Activated T-helper 17 cell treated with anti-CD3 and anti-CD28 coated beads, Interleukin-2, amount 50 U/mL, for 72 hours (primary cell): ENCODE results near the gene ZSCAN26. TPM values are rescaled to one million over a fixed set of nuclear protein-coding genes. Genes with fewer than 3 reads are reported as not detected.
A peak's percentile ranks its signal among the peaks of the same experiment; 100 is the strongest.

Experiments
- ATAC-seq: fragments of 150-1000 bp; cut with Tn5 transposase; replicated peaks from 2 replicates; pipeline ENCODE4 v1.10.0; 2021; ENCODE audit warnings: mild to moderate bottlenecking, moderate library complexity
- H3K27ac Mint-ChIP-seq: one replicate; pipeline ENCODE4 v1.8.0; 2022; ENCODE audit warnings: mixed read lengths
- H3K27me3 Mint-ChIP-seq: one replicate; pipeline ENCODE4 v1.8.0; 2022; ENCODE audit warnings: mixed read lengths
- H3K36me3 Mint-ChIP-seq: one replicate; pipeline ENCODE4 v1.8.0; 2022; ENCODE audit warnings: low read depth, mild to moderate bottlenecking, mixed read lengths
- H3K4me1 Mint-ChIP-seq: one replicate; pipeline ENCODE4 v1.8.0; 2022; ENCODE audit warnings: mixed read lengths
- H3K4me3 Mint-ChIP-seq: one replicate; pipeline ENCODE4 v1.8.0; 2022; ENCODE audit warnings: mild to moderate bottlenecking, mixed read lengths
- H3K9me3 Mint-ChIP-seq: one replicate; pipeline ENCODE4 v1.8.0; 2022; ENCODE audit warnings: mixed read lengths
- total RNA-seq, 2 donors: library from RNA; stranded (reverse); gene quantifications; one replicate each; pipeline ENCODE4 v1.2.3, GENCODE V29; 2022

ZSCAN26 gene
- total RNA-seq, 2 donors from 2014 or later: 3.3 to 4.3 TPM

DNA sequence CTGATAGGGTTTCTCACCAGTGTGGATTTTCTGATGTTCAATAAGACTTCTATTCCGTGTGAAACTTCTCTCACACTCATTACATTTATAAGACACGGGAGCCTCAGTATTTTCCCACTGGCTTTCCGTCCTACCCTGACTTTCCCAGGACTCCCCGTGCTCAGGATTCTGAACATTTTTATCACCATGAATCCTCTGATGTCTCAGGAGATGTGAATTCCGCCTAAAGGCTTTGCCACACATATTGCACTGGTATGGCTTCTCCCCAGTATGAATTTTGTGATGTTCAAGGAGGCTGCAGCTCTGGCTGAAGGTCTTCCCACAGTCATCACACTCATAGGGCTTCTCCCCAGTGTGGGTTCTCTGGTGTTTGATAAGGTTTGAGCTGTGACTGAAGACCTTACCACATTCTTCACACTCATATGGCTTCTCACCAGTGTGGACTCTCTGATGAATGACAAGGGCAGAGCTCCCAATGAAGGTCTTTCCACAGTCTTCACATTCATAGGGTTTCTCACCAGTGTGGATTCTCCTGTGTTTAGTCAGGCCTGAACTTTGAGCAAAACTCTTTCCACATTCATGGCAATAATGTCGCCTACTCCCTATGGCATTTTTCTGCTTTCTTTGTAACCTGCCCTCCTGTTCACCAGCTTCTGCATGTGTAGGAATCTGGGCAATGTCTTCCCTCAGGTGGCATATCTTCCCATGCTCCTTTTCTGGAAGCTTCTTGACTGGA, 21.6 kb upstream of the ZSCAN26 start:
- Mint-ChIP-seq H3K27ac (peak overlapping the region; percentile 9), H3K9me3 (no peaks in the 10 kb centered on the region), H3K4me3 (no peak overlapping the region), H3K4me1 (peaks cover 2% of the 10 kb centered on the region), H3K36me3 (peaks cover 54% of the 10 kb centered on the region), H3K27me3 (no peaks in the 10 kb centered on the region)
- ATAC-seq: no peak

DNA sequence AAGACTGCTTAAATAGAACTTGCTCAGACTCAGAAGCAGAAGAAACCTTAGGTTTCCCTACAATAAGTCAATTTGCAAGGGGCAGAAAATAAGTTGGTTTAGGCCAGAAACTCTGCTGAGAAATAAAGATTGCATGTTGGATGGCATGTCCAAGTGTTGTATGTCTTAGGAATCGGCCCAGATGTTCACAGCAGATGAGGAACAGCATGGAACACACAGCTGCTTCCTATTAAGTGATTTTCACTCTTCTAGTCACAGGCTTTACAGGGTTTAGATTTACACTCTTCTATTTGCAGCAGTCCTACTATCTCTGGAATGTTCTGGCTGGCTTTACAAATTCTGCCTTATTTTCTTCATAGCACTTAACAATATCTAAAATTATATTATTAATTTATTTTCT, 18.0 kb upstream of the ZSCAN26 start:
- Mint-ChIP-seq H3K4me3 (no peak overlapping the region), H3K27me3 (no peaks in the 10 kb centered on the region), H3K36me3 (peaks cover 48% of the 10 kb centered on the region), H3K4me1 (peaks cover 16% of the 10 kb centered on the region), H3K9me3 (no peaks in the 10 kb centered on the region), H3K27ac (no peak overlapping the region)
- no peak for ATAC-seq

DNA sequence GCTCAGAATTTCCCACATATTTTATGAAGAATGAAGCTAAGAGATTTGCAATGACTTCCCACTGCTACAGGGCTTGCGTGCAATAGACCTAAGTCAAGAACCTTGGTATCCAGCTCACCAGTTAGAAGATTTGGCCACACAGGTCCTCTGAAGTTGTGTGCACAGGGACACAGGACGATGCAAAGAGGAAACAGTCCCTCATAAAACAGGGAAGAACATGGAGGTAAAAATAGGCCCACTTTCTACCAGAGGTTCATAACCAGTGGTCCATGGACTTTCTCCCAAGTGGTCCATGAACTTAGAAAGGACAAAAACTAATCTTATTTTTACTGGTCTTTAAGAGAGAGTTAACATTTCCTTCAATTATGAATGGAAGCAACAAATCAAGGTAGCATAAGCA, 16.2 kb upstream of the ZSCAN26 start:
- H3K9me3 Mint-ChIP-seq: no peaks in the 10 kb centered on the region
- H3K4me3 Mint-ChIP-seq: peak overlapping the region; percentile 99
- peaks cover 30% of the 10 kb centered on the region for H3K36me3 Mint-ChIP-seq
- peaks cover 16% of the 10 kb centered on the region for H3K4me1 Mint-ChIP-seq
- no peak for ATAC-seq
- no peaks in the 10 kb centered on the region for H3K27me3 Mint-ChIP-seq
- H3K27ac Mint-ChIP-seq: no peak overlapping the region

DNA sequence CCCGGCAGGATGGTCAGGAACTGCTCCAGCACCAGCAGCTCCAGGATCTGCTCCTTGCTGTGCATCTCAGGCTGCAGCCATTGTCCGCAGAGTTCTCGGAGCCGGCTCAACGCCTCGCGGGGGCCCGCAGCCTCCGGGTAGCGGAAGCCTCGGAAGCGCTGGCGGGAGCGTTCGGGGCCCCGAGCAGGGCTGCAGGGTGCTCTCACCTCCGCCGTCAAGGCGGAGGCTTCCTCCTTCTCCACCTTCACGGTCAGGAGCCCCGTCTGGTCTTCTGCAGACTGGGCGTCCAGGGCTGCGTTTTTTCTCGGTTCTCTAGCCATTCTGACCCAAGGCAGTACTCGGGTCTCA, 15.3 kb upstream of the ZSCAN26 start:
- Mint-ChIP-seq H3K27ac (peak overlapping the region; percentile 93), H3K9me3 (no peaks in the 10 kb centered on the region), H3K4me3 (peak overlapping the region; percentile 99), H3K4me1 (peaks cover 16% of the 10 kb centered on the region), H3K36me3 (peaks cover 21% of the 10 kb centered on the region), H3K27me3 (no peaks in the 10 kb centered on the region)
- peak; percentile 81 for ATAC-seq

DNA sequence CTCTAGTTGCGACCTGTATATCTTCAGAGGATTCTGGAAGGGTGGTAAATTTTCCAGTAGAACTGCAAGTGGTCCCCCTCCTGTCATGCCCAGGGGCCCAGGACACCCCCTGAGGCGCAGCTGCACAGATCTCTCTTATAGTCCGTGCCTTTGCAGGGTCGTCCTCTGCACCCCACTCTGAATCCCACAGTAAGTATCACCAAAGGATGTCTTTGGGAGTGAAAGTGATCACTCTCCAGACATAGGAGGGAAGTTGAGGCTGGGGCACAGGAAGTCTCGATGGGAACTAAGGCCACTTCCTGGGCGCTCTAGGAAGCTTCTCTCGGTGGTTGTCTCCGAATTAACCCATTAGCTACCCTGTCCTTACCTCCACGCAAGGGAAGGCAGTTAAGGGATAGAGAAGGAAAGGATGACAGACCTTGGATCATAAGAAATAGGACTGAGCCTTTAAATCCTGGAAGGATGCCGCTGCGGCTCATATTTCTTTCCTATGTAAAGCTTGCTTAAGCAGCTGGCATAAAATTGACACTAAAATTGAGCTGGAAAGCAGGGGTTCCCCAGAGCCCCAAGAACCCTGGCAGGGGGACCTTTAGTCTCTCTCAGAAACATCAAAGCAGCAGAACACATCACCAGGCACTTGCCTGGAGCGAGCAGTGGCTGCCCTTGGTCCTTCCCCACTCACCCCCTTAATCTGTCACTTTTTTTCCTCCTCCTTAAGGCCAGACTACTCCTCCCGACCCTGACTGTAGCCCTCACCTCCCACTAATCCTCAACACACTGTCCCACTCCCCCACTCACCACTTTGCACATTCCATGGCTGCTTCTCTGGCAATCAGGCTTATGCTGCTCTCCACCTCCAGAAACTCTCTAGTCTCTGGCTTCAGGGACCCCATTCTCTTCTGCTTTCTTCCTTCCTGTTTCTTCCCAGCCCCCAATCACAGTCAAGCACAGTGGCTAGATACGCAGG, 14.7 kb upstream of the ZSCAN26 start, which contains the start of gene ZKSCAN4:
ZKSCAN4 (minus strand) TSS at position 261 of the 967 bp plus-strand sequence. CDS start 289 bp downstream, outside the sequence.
- ATAC-seq: peak; percentile 81
- peaks cover 14% of the 10 kb centered on the region for H3K36me3 Mint-ChIP-seq
- H3K4me1 Mint-ChIP-seq: peaks cover 16% of the 10 kb centered on the region
- no peaks in the 10 kb centered on the region for H3K9me3 Mint-ChIP-seq
- H3K4me3 Mint-ChIP-seq: peak within 1 kb of the TSS; percentile 99
- H3K27ac Mint-ChIP-seq: peak within 1 kb of the TSS; percentile 93
- no peaks in the 10 kb centered on the region for H3K27me3 Mint-ChIP-seq

DNA sequence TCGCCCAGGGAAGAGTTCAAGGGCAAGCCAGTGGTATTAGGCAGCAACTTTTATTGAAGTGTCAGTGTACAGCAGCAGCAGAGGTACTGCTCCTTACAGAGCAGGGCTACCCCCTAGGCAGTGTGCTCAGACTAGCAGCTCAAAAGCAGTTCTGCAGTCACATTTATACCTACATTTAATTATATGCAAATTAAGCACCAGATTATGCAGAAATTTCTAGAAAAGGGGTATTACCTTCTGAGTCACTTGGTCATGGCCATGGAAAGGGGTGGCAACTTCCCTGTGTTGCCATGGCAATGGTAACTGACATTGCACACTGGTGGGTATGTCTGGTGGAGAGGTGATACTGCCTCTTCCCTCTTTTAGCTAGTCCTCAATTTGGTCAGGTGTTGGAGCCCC, 12.8 kb upstream of the ZSCAN26 start:
- no peaks in the 10 kb centered on the region for H3K36me3 Mint-ChIP-seq
- ATAC-seq: peak; percentile 41
- H3K9me3 Mint-ChIP-seq: peaks cover 4% of the 10 kb centered on the region
- peaks cover 4% of the 10 kb centered on the region for H3K27me3 Mint-ChIP-seq
- H3K4me1 Mint-ChIP-seq: peaks cover 20% of the 10 kb centered on the region
- H3K27ac Mint-ChIP-seq: no peak overlapping the region
- H3K4me3 Mint-ChIP-seq: no peak overlapping the region

DNA sequence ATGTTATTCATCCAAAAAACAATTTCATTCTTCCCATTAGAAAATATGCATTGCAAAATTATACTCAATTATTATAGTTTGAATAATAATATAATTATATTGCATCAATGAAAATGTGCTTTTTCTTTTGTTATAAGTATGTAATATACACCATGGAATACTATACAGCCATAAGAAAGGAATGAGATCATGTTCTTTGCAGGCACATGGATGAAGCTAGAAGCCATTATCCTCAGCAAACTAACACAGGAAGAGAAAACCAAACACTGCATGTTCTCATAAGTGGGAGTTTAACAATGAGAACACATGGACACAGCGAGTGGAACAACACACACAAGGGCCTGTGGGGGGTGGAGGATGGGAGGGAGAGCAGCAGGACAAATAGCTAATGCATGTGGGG, 9.9 kb upstream of the ZSCAN26 start:
- Mint-ChIP-seq H3K4me3 (no peak overlapping the region), H3K27me3 (peaks cover 8% of the 10 kb centered on the region), H3K36me3 (no peaks in the 10 kb centered on the region), H3K9me3 (peaks cover 4% of the 10 kb centered on the region), H3K27ac (no peak overlapping the region), H3K4me1 (peaks cover 12% of the 10 kb centered on the region)
- no peak for ATAC-seq

DNA sequence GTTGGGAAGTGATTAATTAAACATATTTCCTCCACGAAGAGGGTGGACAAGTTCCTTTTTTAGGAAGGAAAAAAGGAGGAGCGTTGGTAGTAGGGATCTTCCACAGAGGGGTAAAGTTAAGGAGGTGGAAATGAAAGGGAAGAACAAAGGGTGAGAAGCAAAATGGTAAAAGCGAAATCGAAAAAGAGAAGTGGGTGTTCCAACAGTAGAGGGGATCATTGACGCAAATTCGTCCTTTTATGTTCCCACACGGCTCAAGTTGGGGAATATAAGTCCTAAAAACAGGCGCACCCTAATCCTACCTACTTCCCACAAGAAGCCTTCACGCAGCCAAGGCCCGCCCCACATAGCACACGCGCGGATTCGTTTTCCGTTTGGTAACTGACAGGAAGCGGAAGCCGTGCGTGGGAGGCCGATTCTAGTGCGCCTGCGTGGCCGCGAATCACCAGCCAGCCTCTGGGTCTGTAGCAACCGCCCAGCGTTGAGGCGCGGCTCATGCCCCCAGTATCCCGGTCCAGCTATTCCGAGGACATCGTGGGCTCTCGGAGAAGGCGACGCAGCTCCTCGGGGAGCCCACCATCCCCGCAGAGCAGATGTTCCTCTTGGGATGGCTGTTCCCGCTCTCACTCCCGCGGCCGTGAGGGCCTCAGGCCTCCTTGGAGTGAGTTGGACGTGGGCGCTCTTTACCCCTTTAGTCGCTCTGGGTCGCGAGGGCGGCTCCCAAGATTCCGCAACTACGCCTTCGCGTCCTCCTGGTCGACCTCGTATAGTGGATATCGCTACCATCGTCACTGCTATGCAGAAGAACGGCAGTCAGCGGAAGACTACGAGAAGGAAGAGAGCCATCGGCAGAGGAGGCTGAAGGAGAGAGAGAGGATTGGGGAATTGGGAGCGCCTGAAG, 7.8 kb upstream of the ZSCAN26 start, which contains the start of gene NKAPL:
NKAPL (plus strand) TSS at position 421 of the 901 bp plus-strand sequence; CDS start at position 496, 75 bp downstream.
- Mint-ChIP-seq H3K27me3 (peaks cover 11% of the 10 kb centered on the region), H3K9me3 (peaks cover 4% of the 10 kb centered on the region), H3K36me3 (no peaks in the 10 kb centered on the region), H3K4me3 (peak within 1 kb of the TSS; percentile 65), H3K4me1 (peaks cover 4% of the 10 kb centered on the region), H3K27ac (peak within 1 kb of the TSS; percentile 64)
- peak; percentile 57 for ATAC-seq

DNA sequence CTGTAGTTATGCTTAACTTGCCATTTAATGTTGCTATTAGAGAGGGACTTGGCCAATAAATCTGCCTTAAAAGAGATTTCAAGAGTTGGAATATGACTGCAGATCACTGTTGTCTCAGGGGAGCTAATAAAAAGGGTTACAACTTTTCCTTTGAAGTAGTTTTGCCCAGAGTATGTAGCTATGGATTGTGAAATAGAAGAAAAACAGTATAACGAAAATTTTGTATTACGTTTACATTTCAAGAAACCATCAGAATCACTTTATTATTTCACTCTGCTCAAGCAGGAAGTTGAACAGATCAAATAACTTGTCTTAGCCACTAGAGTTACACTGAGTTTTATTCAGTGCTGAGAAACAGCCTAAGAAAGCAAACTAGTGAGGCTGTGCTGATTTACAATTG, 3.0 kb upstream of the ZSCAN26 start:
- ATAC-seq: no peak
- Mint-ChIP-seq H3K27me3 (peaks cover 7% of the 10 kb centered on the region), H3K4me1 (peaks cover 4% of the 10 kb centered on the region), H3K27ac (no peak overlapping the region), H3K4me3 (no peak overlapping the region), H3K9me3 (no peaks in the 10 kb centered on the region), H3K36me3 (no peaks in the 10 kb centered on the region)

DNA sequence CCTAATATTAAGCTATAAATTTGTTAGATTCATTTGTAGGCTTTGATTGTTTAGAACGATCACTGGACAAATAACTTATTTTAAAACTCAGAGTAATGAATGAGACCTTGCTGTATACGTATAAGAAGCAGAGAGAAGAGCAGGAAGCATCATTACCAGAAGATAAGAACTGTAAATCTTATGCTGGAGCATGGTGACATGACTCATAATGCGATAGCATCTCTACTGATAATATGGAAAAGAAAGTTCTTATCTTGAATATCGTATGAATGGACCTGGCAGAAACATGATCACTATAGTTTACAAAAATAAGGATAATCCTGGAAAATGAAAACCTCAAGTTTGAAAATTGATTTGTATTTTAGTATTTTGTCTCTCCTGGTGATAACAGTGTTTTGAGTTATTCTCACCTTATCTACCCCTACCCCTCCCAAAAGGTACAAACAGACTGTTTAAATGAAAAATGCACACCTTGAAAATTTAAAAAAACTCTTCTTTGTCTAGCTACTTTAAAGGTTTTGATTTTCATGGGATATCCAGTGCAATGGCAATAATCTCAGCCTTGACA, 2.0 kb upstream of the ZSCAN26 start:
- Mint-ChIP-seq H3K4me1 (peaks cover 4% of the 10 kb centered on the region), H3K36me3 (no peaks in the 10 kb centered on the region), H3K27ac (no peak overlapping the region), H3K9me3 (no peaks in the 10 kb centered on the region), H3K4me3 (no peak overlapping the region), H3K27me3 (peaks cover 3% of the 10 kb centered on the region)
- ATAC-seq: no peak

DNA sequence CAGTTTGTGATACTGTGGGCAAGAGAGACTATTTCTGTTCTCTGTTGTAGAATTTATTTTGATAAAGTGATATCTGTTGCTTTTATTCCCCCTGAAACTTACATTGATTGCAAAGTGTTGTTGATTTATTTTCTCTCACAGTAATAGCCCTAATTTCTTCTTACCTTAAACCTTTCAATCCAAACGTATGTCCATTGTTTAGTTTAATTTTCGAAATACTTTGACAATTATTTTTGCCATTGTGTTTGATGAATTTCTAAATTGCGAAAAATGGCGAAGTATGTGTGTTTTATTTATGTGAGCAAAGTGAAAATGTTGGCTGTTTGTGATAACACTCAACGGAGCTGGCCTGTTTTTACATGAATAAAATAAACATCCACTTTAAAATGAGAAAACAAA, 381 bp upstream of the ZSCAN26 start:
- ATAC-seq: no peak

DNA sequence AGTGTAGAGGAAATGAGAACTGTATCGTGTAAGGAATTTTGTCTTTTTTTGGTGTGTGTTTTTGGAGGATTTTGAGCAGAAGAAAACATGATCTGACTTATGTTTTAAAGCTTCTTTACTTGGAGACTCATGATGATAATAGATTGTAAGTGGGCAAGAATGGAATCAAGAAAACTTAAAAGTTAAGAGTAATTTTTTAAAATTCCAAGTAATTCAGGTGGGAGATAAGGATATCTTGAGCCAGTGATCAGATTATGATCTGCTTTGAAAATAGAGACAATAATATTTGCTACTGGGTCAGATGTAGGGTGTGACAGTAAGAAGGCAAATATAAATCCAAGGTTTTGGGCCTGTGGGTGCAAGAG, 734 bp downstream of the ZSCAN26 start:
- H3K4me3 Mint-ChIP-seq: no peak overlapping the region
- H3K4me1 Mint-ChIP-seq: peaks cover 7% of the 10 kb centered on the region
- no peak for ATAC-seq
- no peaks in the 10 kb centered on the region for H3K9me3 Mint-ChIP-seq
- peaks cover 3% of the 10 kb centered on the region for H3K27me3 Mint-ChIP-seq
- H3K27ac Mint-ChIP-seq: no peak overlapping the region
- peaks cover 12% of the 10 kb centered on the region for H3K36me3 Mint-ChIP-seq

More for the DNA sequence above, 381 bp upstream of the ZSCAN26 start:
- H3K9me3 Mint-ChIP-seq: no peaks in the 10 kb centered on the region
- H3K4me3 Mint-ChIP-seq: no peak overlapping the region
- H3K27ac Mint-ChIP-seq: no peak overlapping the region
- peaks cover 3% of the 10 kb centered on the region for H3K27me3 Mint-ChIP-seq
- peaks cover under 1% of the 10 kb centered on the region for H3K36me3 Mint-ChIP-seq
- H3K4me1 Mint-ChIP-seq: peaks cover 7% of the 10 kb centered on the region

DNA sequence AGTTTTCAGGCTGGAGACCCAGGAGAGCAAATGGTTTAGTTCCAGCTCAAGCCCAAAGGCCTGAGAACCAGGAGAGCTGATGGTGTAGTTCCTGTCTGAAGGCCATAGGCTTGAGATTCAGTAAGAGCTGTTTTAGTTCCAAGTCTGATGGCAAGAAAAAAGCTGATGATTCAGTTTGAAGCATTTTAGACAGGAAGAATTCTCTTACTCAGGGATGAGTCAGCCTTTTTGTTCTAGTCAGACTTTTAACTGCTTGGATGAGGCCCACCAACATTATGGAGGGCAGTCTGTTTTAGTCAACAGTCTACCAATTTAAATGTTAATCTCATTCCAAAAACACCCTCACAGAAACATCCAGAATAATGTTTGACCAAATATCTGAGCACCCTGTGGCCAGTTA, 2.5 kb downstream of the ZSCAN26 start:
- ATAC-seq: peak; percentile 71
- peaks cover 30% of the 10 kb centered on the region for H3K36me3 Mint-ChIP-seq
- H3K4me1 Mint-ChIP-seq: peaks cover 7% of the 10 kb centered on the region
- H3K27ac Mint-ChIP-seq: peak overlapping the region; percentile 72
- H3K9me3 Mint-ChIP-seq: no peaks in the 10 kb centered on the region
- no peaks in the 10 kb centered on the region for H3K27me3 Mint-ChIP-seq
- peak overlapping the region; percentile 39 for H3K4me3 Mint-ChIP-seq

DNA sequence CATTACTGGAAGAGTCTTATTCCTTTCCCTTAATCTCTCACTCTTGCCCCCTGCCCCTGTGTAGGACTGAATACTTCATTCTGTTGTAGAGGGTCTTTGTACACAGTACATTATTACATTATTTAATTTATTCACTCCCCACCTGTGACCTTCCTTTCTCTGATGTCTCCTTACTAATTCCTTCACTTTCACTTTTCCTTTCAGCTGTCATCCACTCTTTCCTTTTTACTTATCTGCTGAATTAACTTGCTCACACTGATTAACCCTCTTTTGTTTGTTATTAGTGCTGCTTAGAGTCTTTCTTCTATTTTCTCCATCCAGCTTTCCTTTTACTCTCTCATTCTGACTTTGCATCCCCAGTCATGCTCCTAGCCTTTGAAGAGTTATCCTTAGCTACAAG, 7.9 kb downstream of the ZSCAN26 start:
- H3K9me3 Mint-ChIP-seq: no peaks in the 10 kb centered on the region
- peaks cover 10% of the 10 kb centered on the region for H3K4me1 Mint-ChIP-seq
- H3K27ac Mint-ChIP-seq: peak overlapping the region; percentile 3
- H3K27me3 Mint-ChIP-seq: no peaks in the 10 kb centered on the region
- peaks cover 56% of the 10 kb centered on the region for H3K36me3 Mint-ChIP-seq
- H3K4me3 Mint-ChIP-seq: no peak overlapping the region
- no peak for ATAC-seq
